Neural cell (in vitro differentiated cells): ENCODE results near the gene RPS6KC1. TPM values are rescaled to one million over a fixed set of nuclear protein-coding genes. Genes with fewer than 3 reads are reported as not detected.

ENCODE experiments used
- H2AFZ ChIP-seq: fragments of 200-600, 300-800 bp; sonication (generic), shearing (Covaris generic); 2 replicates; pipeline ENCODE4 v1.6.0; 2014; ENCODE audit warnings: low read depth, mild to moderate bottlenecking, antibody characterized with exemption, low read length, moderate library complexity
- H3F3A ChIP-seq: fragments of 200-600 bp; shearing (Covaris generic); 2 replicates; pipeline ENCODE4 v1.6.1; 2016; ENCODE audit warnings: mild to moderate bottlenecking, moderate library complexity, mixed read lengths, antibody characterized with exemption, low read length; ENCODE audit not compliant: insufficient read depth, poor library complexity, severe bottlenecking
- H3K27ac ChIP-seq: fragments of 200-600, 300-800 bp; sonication (generic), shearing (Covaris generic); 2 replicates; pipeline ENCODE4 v1.5.1; 2014; ENCODE audit warnings: mild to moderate bottlenecking, low read length, moderate library complexity
- H3K27me3 ChIP-seq: fragments of 300-800, 200-600 bp; sonication (generic), shearing (Covaris generic); 2 replicates; pipeline ENCODE4 v1.6.0; 2014; ENCODE audit warnings: mild to moderate bottlenecking, low read depth, low read length, moderate library complexity; ENCODE audit not compliant: insufficient read depth
- H3K36me3 ChIP-seq: fragments of 300-800, 200-600 bp; sonication (generic), shearing (Covaris generic); 2 replicates; pipeline ENCODE4 v1.5.1; 2014; ENCODE audit warnings: mild to moderate bottlenecking, antibody characterized with exemption, low read length, moderate library complexity; ENCODE audit not compliant: insufficient read depth
- H3K4me2 ChIP-seq: fragments of 300-800, 200-600 bp; sonication (generic), shearing (Covaris generic); 2 replicates; pipeline ENCODE4 v1.6.0; 2014; ENCODE audit warnings: mild to moderate bottlenecking, low read length
- H3K4me3 ChIP-seq: fragments of 300-800, 200-600 bp; sonication (generic), shearing (Covaris generic); 2 replicates; pipeline ENCODE4 v1.5.1; 2014; ENCODE audit warnings: mild to moderate bottlenecking, low read length, moderate library complexity
- H3K79me2 ChIP-seq: fragments of 200-600 bp; shearing (Covaris generic); replicated peaks from 2 replicates; pipeline ENCODE4 v1.6.0; 2014; ENCODE audit warnings: mild to moderate bottlenecking, low read length, moderate library complexity; ENCODE audit not compliant: insufficient read depth
- H3K9ac ChIP-seq: fragments of 300-800, 200-600 bp; sonication (generic), shearing (Covaris generic); 2 replicates; pipeline ENCODE4 v1.6.1; 2016; ENCODE audit warnings: mild to moderate bottlenecking, low read length, mixed read lengths
- H3K9me2 ChIP-seq: fragments of 200-600 bp; shearing (Covaris generic); 2 replicates; pipeline ENCODE4 v1.6.1; 2016; ENCODE audit warnings: mild to moderate bottlenecking, low read length, mixed read lengths; ENCODE audit not compliant: insufficient read depth
- H3K9me3 ChIP-seq: fragments of 200-600, 300-800 bp; sonication (generic), shearing (Covaris generic); 2 replicates; pipeline ENCODE4 v1.6.1; 2016; ENCODE audit warnings: mild to moderate bottlenecking, mixed run types, low read length, moderate library complexity, mixed read lengths
- H4K20me1 ChIP-seq: fragments of 200-600 bp; shearing (Covaris generic); 2 replicates; pipeline ENCODE4 v1.6.1; 2016; ENCODE audit warnings: mild to moderate bottlenecking, mixed run types; ENCODE audit not compliant: insufficient read depth
- CTCF ChIP-seq: fragments of 450-650 bp; IDR thresholded peaks from 2 replicates; pipeline ENCODE4 v1.5.1; 2014; ENCODE audit warnings: antibody characterized with exemption, mild to moderate bottlenecking, moderate library complexity; ENCODE audit not compliant: poor library complexity, severe bottlenecking
- EP300 ChIP-seq: fragments of 450-650 bp; conservative IDR thresholded peaks from 2 replicates; pipeline ENCODE4 v1.6.1; 2014; ENCODE audit warnings: antibody characterized with exemption, mild to moderate bottlenecking, moderate library complexity; ENCODE audit not compliant: poor library complexity, severe bottlenecking
- EZH2 ChIP-seq: fragments of 200-600, 300-800 bp; shearing (Covaris generic), sonication (generic); IDR thresholded peaks from 2 replicates; pipeline ENCODE4 v1.6.1; 2014; ENCODE audit warnings: antibody characterized with exemption, low read length, borderline replicate concordance, mild to moderate bottlenecking; ENCODE audit not compliant: insufficient read depth, poor library complexity, severe bottlenecking
- MXI1 ChIP-seq: fragments of 450-650 bp; conservative IDR thresholded peaks from 2 replicates; pipeline ENCODE4 v1.6.1; 2014; ENCODE audit warnings: antibody characterized with exemption, mild to moderate bottlenecking; ENCODE audit not compliant: poor library complexity, severe bottlenecking
- POLR2AphosphoS5 ChIP-seq: IDR thresholded peaks from 2 replicates; pipeline ENCODE4 v1.6.1; 2012
- RAD21 ChIP-seq: fragments of 450-650 bp; conservative IDR thresholded peaks from 2 replicates; pipeline ENCODE4 v1.6.1; 2014; ENCODE audit warnings: antibody characterized with exemption, mild to moderate bottlenecking, moderate library complexity
- REST ChIP-seq: IDR thresholded peaks from 2 replicates; pipeline ENCODE4 v1.6.1; 2012; ENCODE audit warnings: borderline replicate concordance
- SMC3 ChIP-seq: fragments of 450-650 bp; conservative IDR thresholded peaks from 2 replicates; pipeline ENCODE4 v1.6.1; 2014; ENCODE audit warnings: antibody characterized with exemption, mild to moderate bottlenecking, moderate library complexity; ENCODE audit not compliant: poor library complexity
- TAF1 ChIP-seq: IDR thresholded peaks from 2 replicates; pipeline ENCODE4 v1.6.1; 2012; ENCODE audit warnings: low read depth
- polyA plus RNA-seq: library from polyadenylated mRNA; depleted of rRNA; stranded (reverse); fragments of >200 nt; gene quantifications from 2 replicates; pipeline ENCODE4 v1.2.3, GENCODE V29; 2014

RPS6KC1 gene
- polyA plus RNA-seq, 1 donor from 2014 or later, result 28.1 TPM

GRCh38 chr1:213017447-213018273 is 33.4 kb upstream of the RPS6KC1 start:
- no peak overlapping the region for H2AFZ ChIP-seq
- H3K79me2 ChIP-seq, result peaks cover 22% of the 10 kb centered on the region
- H3K9me3 ChIP-seq, result no peaks in the 10 kb centered on the region
- TF ChIP-seq EZH2 (no peak), SMC3 (no peak), MXI1 (no peak), TAF1 (no peak), CTCF (no peak), REST (no peak), RAD21 (no peak), EP300 (no peak), POLR2AphosphoS5 (no peak)
- H3K4me2 ChIP-seq, result no peak overlapping the region
- H4K20me1 ChIP-seq, result no peaks in the 10 kb centered on the region
- H3K9me2 ChIP-seq, result no peaks in the 10 kb centered on the region
- no peak overlapping the region for H3K4me3 ChIP-seq
- H3K36me3 ChIP-seq, result no peaks in the 10 kb centered on the region
- no peak overlapping the region for H3K9ac ChIP-seq
- H3K27ac ChIP-seq, result no peak overlapping the region
- H3K27me3 ChIP-seq, result no peaks in the 10 kb centered on the region
- no peaks in the 10 kb centered on the region for H3F3A ChIP-seq

GRCh38 chr1:213019450-213019849 is 31.6 kb upstream of the RPS6KC1 start:
- H3K4me2 ChIP-seq, result no peak overlapping the region
- H3K36me3 ChIP-seq, result no peaks in the 10 kb centered on the region
- no peaks in the 10 kb centered on the region for H4K20me1 ChIP-seq
- no peak overlapping the region for H2AFZ ChIP-seq
- TF ChIP-seq TAF1 (no peak), CTCF (no peak)
- no peak overlapping the region for H3K4me3 ChIP-seq
- no peaks in the 10 kb centered on the region for H3K27me3 ChIP-seq
- no peak overlapping the region for H3K9ac ChIP-seq
- no peaks in the 10 kb centered on the region for H3K9me3 ChIP-seq
- H3K79me2 ChIP-seq, result peaks cover 5% of the 10 kb centered on the region
- H3K27ac ChIP-seq, result no peak overlapping the region
- no peaks in the 10 kb centered on the region for H3F3A ChIP-seq
- H3K9me2 ChIP-seq, result no peaks in the 10 kb centered on the region
